HL-60 (cell line): ENCODE measurements around the gene KCNJ16.

ENCODE experiments used
- DNase-seq, 2 experiments: peaks; one replicate each; pipeline ENCODE4 v3.0.0-alpha.2; 2010 to 2020; ENCODE audit warnings: low read depth in 1 of 2, low spot score in 1 of 2
- H3K27ac ChIP-seq: fragments of 250-450 bp; sonication (Bioruptor Pico); replicated peaks from 2 replicates; pipeline ENCODE4 v1.5.1; 2020; ENCODE audit warnings: mild to moderate bottlenecking, moderate library complexity
- H3K27me3 ChIP-seq: fragments of 250-450 bp; sonication (Bioruptor Pico); 2 replicates; pipeline ENCODE4 v1.5.1; 2021; ENCODE audit warnings: mild to moderate bottlenecking, moderate library complexity; ENCODE audit not compliant: insufficient read depth, poor library complexity, severe bottlenecking
- H3K4me3 ChIP-seq: replicated peaks from 2 replicates; pipeline ENCODE4 v1.5.1; 2011; ENCODE audit warnings: mild to moderate bottlenecking, control low read depth, low read length; ENCODE audit not compliant: insufficient read depth
- CTCF ChIP-seq: IDR thresholded peaks from one replicate; pipeline ENCODE4 v1.5.1; 2011; ENCODE audit warnings: low read length, control low read depth, inconsistent platforms; ENCODE audit not compliant: insufficient read depth
- GABPA ChIP-seq: IDR thresholded peaks from 2 replicates; pipeline ENCODE4 v1.6.1; 2012; ENCODE audit warnings: low read depth
- POLR2AphosphoS5 ChIP-seq: IDR thresholded peaks from 2 replicates; pipeline ENCODE4 v1.6.1; 2012; ENCODE audit warnings: low read depth
- REST ChIP-seq: IDR thresholded peaks from 2 replicates; pipeline ENCODE4 v1.6.1; 2012; ENCODE audit warnings: low read depth; ENCODE audit not compliant: insufficient replicate concordance
- SPI1 ChIP-seq: IDR thresholded peaks from 2 replicates; pipeline ENCODE4 v1.6.1; 2012; ENCODE audit warnings: low read depth, mild to moderate bottlenecking, borderline replicate concordance

KCNJ16 gene

GRCh38 chr17:70071127-70071526, 3.9 kb upstream of the KCNJ16 start:
- no peak for DNase-seq
- Histone ChIP-seq H3K27me3 (peaks cover 4% of the 10 kb centered on the region), H3K27ac (no peak overlapping the region), H3K4me3 (no peak overlapping the region)
- TF ChIP-seq CTCF: no peak
- TF ChIP-seq GABPA: no peak
- TF ChIP-seq REST: no peak
- no peak for TF ChIP-seq SPI1
- TF ChIP-seq POLR2AphosphoS5: no peak

- Histone ChIP-seq H3K27ac (no peak overlapping the region), H3K4me3 (no peak overlapping the region), H3K27me3 (peaks cover 4% of the 10 kb centered on the region)
- DNase-seq: no peak
- TF ChIP-seq SPI1: no peak
- TF ChIP-seq POLR2AphosphoS5: no peak
- no peak for TF ChIP-seq GABPA
- no peak for TF ChIP-seq REST
- no peak for TF ChIP-seq CTCF
Measured at GRCh38 chr17:70071620-70072019, 3.4 kb upstream of the KCNJ16 start.

GRCh38 chr17:70072546-70073309, 2.3 kb upstream of the KCNJ16 start:
- no peak overlapping the region for H3K4me3 ChIP-seq
- DNase-seq: no peak
- H3K27me3 ChIP-seq: peaks cover 4% of the 10 kb centered on the region
- H3K27ac ChIP-seq: no peak overlapping the region
- TF ChIP-seq REST (no peak), CTCF (no peak), SPI1 (no peak), POLR2AphosphoS5 (no peak), GABPA (no peak)
